HG03439 (cell line): Measurements from ENCODE around the gene CACNA1G.
A peak's percentile ranks its signal among the peaks of the same experiment; 100 is the strongest.

Experiments used
- ATAC-seq: cut with Tn5 transposase; IDR thresholded peaks from one replicate; pipeline ENCODE4 v1.9.1; 2021; ENCODE audit warnings: mild to moderate bottlenecking, moderate library complexity; ENCODE audit not compliant: unreplicated experiment

Gene CACNA1G

GRCh38 chr17:50533185-50533584, 27.3 kb upstream of the CACNA1G start:
- ATAC-seq: no peak

- ATAC-seq: no peak
Measured at GRCh38 chr17:50533720-50534148, 26.8 kb upstream of the CACNA1G start.

- no peak for ATAC-seq
Measured at GRCh38 chr17:50534222-50534978, 26.1 kb upstream of the CACNA1G start.

- no peak for ATAC-seq
Measured at GRCh38 chr17:50534979-50535326, 25.6 kb upstream of the CACNA1G start.

GRCh38 chr17:50535407-50535806, 25.1 kb upstream of the CACNA1G start:
- ATAC-seq: no peak

- no peak for ATAC-seq
Measured at GRCh38 chr17:50536683-50537646, 23.6 kb upstream of the CACNA1G start.

GRCh38 chr17:50537721-50538548, 22.6 kb upstream of the CACNA1G start:
- ATAC-seq: no peak

GRCh38 chr17:50538549-50539410, 21.7 kb upstream of the CACNA1G start:
- no peak for ATAC-seq

GRCh38 chr17:50539762-50540559, 20.6 kb upstream of the CACNA1G start:
- ATAC-seq: no peak

- no peak for ATAC-seq
Measured at GRCh38 chr17:50540560-50541401, 19.7 kb upstream of the CACNA1G start.

GRCh38 chr17:50541402-50541715, 19.2 kb upstream of the CACNA1G start:
- no peak for ATAC-seq

- peak; percentile 64 for ATAC-seq
Measured at GRCh38 chr17:50541716-50542688, 18.5 kb upstream of the CACNA1G start.

GRCh38 chr17:50542795-50543774, 17.4 kb upstream of the CACNA1G start:
- no peak for ATAC-seq

- no peak for ATAC-seq
Measured at GRCh38 chr17:50544516-50544915, 16.0 kb upstream of the CACNA1G start.

GRCh38 chr17:50545311-50545710, 15.2 kb upstream of the CACNA1G start:
- ATAC-seq: no peak

- ATAC-seq: no peak
Measured at GRCh38 chr17:50546701-50547034, 13.8 kb upstream of the CACNA1G start.
